Sigmoid colon (tissue), 7 donors: ENCODE data around the gene BANF2. TPM values are rescaled to one million over a fixed set of nuclear protein-coding genes. Genes with fewer than 3 reads are reported as not detected.

ENCODE experiments used
- DNase-seq: peaks from one replicate; pipeline ENCODE4 v3.0.0-alpha.2; 2019
- H3K27ac ChIP-seq, 4 donors: fragments of 200-600 bp; sonication (generic); one replicate each; pipeline ENCODE4 v1.5.1; 2016 to 2019; ENCODE audit warnings: mild to moderate bottlenecking in 1 of 4
- H3K27me3 ChIP-seq, 3 donors: fragments of 200-600 bp; sonication (generic); one replicate each; pipeline ENCODE4 v1.5.1; 2019; ENCODE audit warnings: mild to moderate bottlenecking in 1 of 3
- H3K36me3 ChIP-seq, 4 donors: fragments of 200-600 bp; sonication (generic); one replicate each; pipeline ENCODE4 v1.5.1; 2016 to 2019
- H3K4me1 ChIP-seq, 4 donors: fragments of 200-600 bp; sonication (generic); one replicate each; pipeline ENCODE4 v1.5.1; 2017 to 2019
- H3K4me3 ChIP-seq, 4 donors: fragments of 200-600 bp; sonication (generic); one replicate each; pipeline ENCODE4 v1.5.1; 2017 to 2019; ENCODE audit warnings: mild to moderate bottlenecking in 2 of 4, moderate library complexity in 1 of 4
- H3K9me3 ChIP-seq, 4 donors: fragments of 200-600 bp in 3 of 4; sonication (generic) in 3 of 4; one replicate each; pipeline versions ENCODE4 v1.5.1 to v1.6.1; 2013 to 2019
- CTCF ChIP-seq, 4 experiments: fragments of 450-650 bp in 3 of 4; fragments of 200-600 bp in 1 of 4; IDR thresholded peaks; one replicate each; pipeline ENCODE4 v1.5.1; 2016 to 2019; ENCODE audit warnings: antibody characterized with exemption in 4 of 4, mild to moderate bottlenecking in 3 of 4, moderate library complexity in 2 of 4
- EP300 ChIP-seq, 4 donors: sonication (generic); formaldehyde crosslinking; IDR thresholded peaks; one replicate each; pipeline ENCODE4 v1.6.1; 2017; ENCODE audit warnings: antibody characterized with exemption in 4 of 4
- POLR2A ChIP-seq, 2 donors: fragments of 450-650 bp; IDR thresholded peaks; one replicate each; pipeline ENCODE4 v1.6.1; 2016; ENCODE audit warnings: antibody characterized with exemption in 2 of 2, mild to moderate bottlenecking in 2 of 2, moderate library complexity in 2 of 2
- POLR2AphosphoS5 ChIP-seq, 4 donors: sonication (generic); formaldehyde crosslinking; IDR thresholded peaks; one replicate each; pipeline ENCODE4 v1.6.1; 2017; ENCODE audit warnings: antibody characterized with exemption in 4 of 4
- WGBS, 2 donors: extraction: QIAGEN DNeasy Blood & Tissue Kit; methylation state at CpG; one replicate each; pipeline ENCODE4 v1.1.7; 2013; 5-methylcytosine and 5-hydroxymethylcytosine counted together
- intact Hi-C: fragments of 100-400 bp; cut with DNase I; formaldehyde crosslinking; loops from one replicate; pipeline ENCODE4 v1.15.1; 2023
- polyA plus RNA-seq, 3 donors: library from polyadenylated mRNA; stranded (reverse); fragments of 200-250 nt; gene quantifications; one replicate each; pipeline ENCODE4 v1.2.3, GENCODE V29; 2013
- total RNA-seq, 4 donors: library from RNA; depleted of rRNA; stranded (reverse); fragments of >200 nt; gene quantifications; one replicate each; pipeline ENCODE4 v1.1.0, GENCODE V29; 2016
- donor health status: healthy with polysubstance abuse.
- donor health status: Bipolar disorder and iron deficiency.
- donor health status: healthy.

The BANF2 gene
- total and polyA plus RNA-seq, 7 donors = not detected

GRCh38 chr20:17758512-17758911 is 58.7 kb downstream of the BANF2 start:
- no peak overlapping the region for H3K4me3 ChIP-seq
- 90 to 95% methylated on average over 1 of the region's 1 CpG for WGBS, 2 donors
- intact Hi-C loops = no loop called here
- DNase-seq = no peak
- no peaks in the 10 kb centered on the region for H3K4me1 ChIP-seq
- no peak overlapping the region for H3K27ac ChIP-seq
- no peaks in the 10 kb centered on the region for H3K36me3 ChIP-seq
- H3K9me3 ChIP-seq = peaks cover 0 to 15% (median 9%) of the 10 kb centered on the region in 4 donors
- TF ChIP-seq POLR2A (IDR thresholded peaks at IDR 0.05) (no peak), CTCF (IDR thresholded peaks at IDR 0.05) (no peak), POLR2AphosphoS5 (IDR thresholded peaks at IDR 0.05) (no peak), EP300 (IDR thresholded peaks at IDR 0.05) (no peak)
- no peaks in the 10 kb centered on the region for H3K27me3 ChIP-seq

GRCh38 chr20:17759449-17759848 is 59.7 kb downstream of the BANF2 start:
- peak in 2 of 4 donors; percentile 23 to 46 for TF ChIP-seq POLR2AphosphoS5 (IDR thresholded peaks at IDR 0.05)
- no peak for TF ChIP-seq POLR2A (IDR thresholded peaks at IDR 0.05)
- TF ChIP-seq CTCF (IDR thresholded peaks at IDR 0.05) = no peak
- TF ChIP-seq EP300 (IDR thresholded peaks at IDR 0.05) = no peak
- 56 to 80% methylated on average over 1 of the region's 1 CpG for whole genome bisulfite sequencing, 2 donors
- Histone ChIP-seq H3K27ac (no peak overlapping the region), H3K4me3 (no peak overlapping the region), H3K4me1 (no peaks in the 10 kb centered on the region), H3K27me3 (no peaks in the 10 kb centered on the region), H3K36me3 (no peaks in the 10 kb centered on the region), H3K9me3 (peaks cover 0 to 15% (median 9%) of the 10 kb centered on the region in 4 donors)
- intact Hi-C loops = no loop called here
- DNase-seq = no peak

GRCh38 chr20:17761604-17762003 is 61.8 kb downstream of the BANF2 start:
- intact Hi-C loops = no loop called here
- H3K27ac ChIP-seq = no peak overlapping the region
- H3K4me3 ChIP-seq = no peak overlapping the region
- no peak for DNase-seq
- H3K27me3 ChIP-seq = no peaks in the 10 kb centered on the region
- TF ChIP-seq POLR2A (IDR thresholded peaks at IDR 0.05) (no peak), CTCF (IDR thresholded peaks at IDR 0.05) (no peak), POLR2AphosphoS5 (IDR thresholded peaks at IDR 0.05) (no peak), EP300 (IDR thresholded peaks at IDR 0.05) (no peak)
- 93% methylated on average over 3 of the region's 3 CpGs for WGBS, 2 donors
- peaks cover 0 to 15% (median 9%) of the 10 kb centered on the region in 4 donors for H3K9me3 ChIP-seq
- H3K4me1 ChIP-seq = no peaks in the 10 kb centered on the region
- H3K36me3 ChIP-seq = no peaks in the 10 kb centered on the region

- Histone ChIP-seq H3K4me1 (no peaks in the 10 kb centered on the region), H3K4me3 (no peak overlapping the region), H3K36me3 (no peaks in the 10 kb centered on the region), H3K27ac (no peak overlapping the region), H3K27me3 (no peaks in the 10 kb centered on the region), H3K9me3 (peaks cover 0 to 15% (median 9%) of the 10 kb centered on the region in 4 donors)
- DNase-seq = no peak
- WGBS, 2 donors = 79 to 83% methylated on average over 7 of the region's 7 CpGs
- TF ChIP-seq POLR2A (IDR thresholded peaks at IDR 0.05) (no peak), POLR2AphosphoS5 (IDR thresholded peaks at IDR 0.05) (no peak), EP300 (IDR thresholded peaks at IDR 0.05) (no peak), CTCF (IDR thresholded peaks at IDR 0.05) (no peak)
- intact Hi-C loops = no loop called here
Observed at GRCh38 chr20:17762243-17762872, 62.6 kb downstream of the BANF2 start.
